SK-N-SH (cell line): Measurements from ENCODE around the gene A4GNT. TPM values are rescaled to one million over a fixed set of nuclear protein-coding genes. Genes with fewer than 3 reads are reported as not detected.

ENCODE experiments used
- CTCF ChIA-PET: fragments of 300-600, 350-600 bp; formaldehyde crosslinking; extraction: SDS; loops from one replicate; lab custom pipeline; 2021; lab: Yijun Ruan, JAX
- POLR2A ChIA-PET: fragments of 350-600 bp; sonication (Branson Sonifier 250); formaldehyde crosslinking; extraction: SDS; loops from one replicate; lab custom pipeline; 2020; ENCODE audit warnings: antibody characterized with exemption, inconsistent platforms; lab: Yijun Ruan, JAX
- DNase-seq: peaks from one replicate; pipeline ENCODE4 v3.0.0; 2012
- H2AFZ ChIP-seq: fragments of 200-600 bp; sonication (generic); 2 replicates; pipeline ENCODE4 v1.8.1; 2016; ENCODE audit warnings: antibody characterized with exemption, mild to moderate bottlenecking, low read depth
- H3F3A ChIP-seq: fragments of 200-600 bp; sonication (generic); replicated peaks from 2 replicates; pipeline ENCODE3; 2016; ENCODE audit warnings: antibody characterized with exemption, mild to moderate bottlenecking; ENCODE audit not compliant: insufficient read depth
- H3K27ac ChIP-seq, 2 experiments: fragments of 200-500 bp in 1 of 2; fragments of 200-600 bp in 1 of 2; sonication (Bioruptor generic) in 1 of 2; sonication (generic), shearing (Covaris generic) in 1 of 2; 2 replicates each; pipeline versions ENCODE4 v1.5.1 to v1.6.1; 2014 to 2016; ENCODE audit warnings: low read depth in 2 of 2, inconsistent platforms in 1 of 2, low read length in 1 of 2, mild to moderate bottlenecking in 1 of 2, mixed read lengths in 1 of 2
- H3K27me3 ChIP-seq: fragments of 200-600 bp; sonication (generic), shearing (Covaris generic); 2 replicates; pipeline ENCODE4 v1.6.1; 2016; ENCODE audit warnings: mixed run types; ENCODE audit not compliant: insufficient read depth
- H3K36me3 ChIP-seq, 2 experiments: fragments of 200-500 bp in 1 of 2; fragments of 200-600 bp in 1 of 2; sonication (Bioruptor generic) in 1 of 2; sonication (generic) in 1 of 2; replicated peaks in 1 of 2; 2 replicates each; pipeline versions ENCODE3 to v1.5.1; 2014 to 2016; ENCODE audit warnings: low read length in 1 of 2, mild to moderate bottlenecking in 1 of 2; ENCODE audit not compliant: insufficient read depth in 2 of 2, control insufficient read depth in 1 of 2
- H3K4me1 ChIP-seq, 2 experiments: fragments of 200-500 bp in 1 of 2; fragments of 200-600 bp in 1 of 2; sonication (Bioruptor generic) in 1 of 2; sonication (generic), shearing (Covaris generic) in 1 of 2; 2 replicates each; pipeline versions ENCODE4 v1.5.1 to v1.6.1; 2014 to 2016; ENCODE audit warnings: low read depth in 1 of 2, low read length in 1 of 2, mixed run types in 1 of 2; ENCODE audit not compliant: insufficient read depth in 2 of 2, control insufficient read depth in 1 of 2
- H3K4me2 ChIP-seq: fragments of 200-600 bp; sonication (generic), shearing (Covaris generic); 2 replicates; pipeline ENCODE4 v1.6.1; 2017; ENCODE audit warnings: mixed run types
- H3K4me3 ChIP-seq, 2 experiments: fragments of 200-500 bp in 1 of 2; fragments of 200-600 bp in 1 of 2; sonication (Bioruptor generic) in 1 of 2; sonication (generic), shearing (Covaris generic) in 1 of 2; 2 replicates each; pipeline versions ENCODE4 v1.5.1 to v1.8.1; 2014 to 2016; ENCODE audit warnings: low read depth in 2 of 2, inconsistent platforms in 1 of 2, low read length in 1 of 2, mild to moderate bottlenecking in 1 of 2, mixed read lengths in 1 of 2, moderate library complexity in 1 of 2
- H3K79me2 ChIP-seq: fragments of 200-600 bp; sonication (generic); 2 replicates; pipeline ENCODE4 v1.8.1; 2017; ENCODE audit warnings: mild to moderate bottlenecking; ENCODE audit not compliant: insufficient read depth
- H3K9ac ChIP-seq: fragments of 200-600 bp; sonication (generic); 2 replicates; pipeline ENCODE4 v1.6.1; 2017; ENCODE audit warnings: mixed run types
- H3K9me2 ChIP-seq: fragments of 200-600 bp; sonication (generic); 2 replicates; pipeline ENCODE4 v1.6.1; 2017; ENCODE audit warnings: mixed run types
- H3K9me3 ChIP-seq: fragments of 200-600 bp; sonication (generic); 2 replicates; pipeline ENCODE4 v1.6.1; 2017; ENCODE audit warnings: mixed run types, mild to moderate bottlenecking, moderate library complexity
- H4K20me1 ChIP-seq: fragments of 200-600 bp; sonication (generic); 2 replicates; pipeline ENCODE4 v1.6.1; 2017; ENCODE audit warnings: mild to moderate bottlenecking, mixed run types; ENCODE audit not compliant: insufficient read depth
- EP300 ChIP-seq, 2 experiments: IDR thresholded peaks; 2 replicates each; pipeline versions ENCODE4 v1.4.0 to v1.6.1; 2012; ENCODE audit warnings: borderline replicate concordance in 1 of 2, low read depth in 1 of 2, low read length in 1 of 2
- FOSL2 ChIP-seq: IDR thresholded peaks from 2 replicates; pipeline ENCODE4 v1.4.0; 2012; ENCODE audit warnings: low read depth, mild to moderate bottlenecking, moderate library complexity, borderline replicate concordance
- FOXJ3 ChIP-seq: sonication (generic); formaldehyde crosslinking; IDR thresholded peaks from 2 replicates; pipeline ENCODE4 v1.5.1; 2020; ENCODE audit warnings: mild to moderate bottlenecking, missing genetic modification reagents
- FOXM1 ChIP-seq: IDR thresholded peaks from 2 replicates; pipeline ENCODE4 v1.4.0; 2012; ENCODE audit warnings: low read depth, mild to moderate bottlenecking
- GABPA ChIP-seq: IDR thresholded peaks from 2 replicates; pipeline ENCODE4 v1.4.0; 2012; ENCODE audit warnings: low read depth, mild to moderate bottlenecking
- GATA2 ChIP-seq: sonication (generic); formaldehyde crosslinking; IDR thresholded peaks from 2 replicates; pipeline ENCODE4 v1.5.0; 2020; ENCODE audit warnings: mild to moderate bottlenecking, missing genetic modification reagents
- MXI1 ChIP-seq: IDR thresholded peaks from 2 replicates; pipeline ENCODE4 v1.6.1; 2012; ENCODE audit warnings: mild to moderate bottlenecking, low read depth, low read length, improper control_type of control experiment
- POLR2AphosphoS5 ChIP-seq: IDR thresholded peaks from 2 replicates; pipeline ENCODE4 v1.6.1; 2012; ENCODE audit warnings: low read depth, low read length
- RAD21 ChIP-seq: IDR thresholded peaks from 2 replicates; pipeline ENCODE4 v1.6.1; 2012; ENCODE audit warnings: mild to moderate bottlenecking, low read length
- RCOR1 ChIP-seq: fragments of 150-350 bp; IDR thresholded peaks from 2 replicates; pipeline ENCODE4 v1.6.1; 2017; ENCODE audit warnings: antibody characterized with exemption, low read length
- RFX5 ChIP-seq: IDR thresholded peaks from 2 replicates; pipeline ENCODE4 v1.6.1; 2012; ENCODE audit warnings: mild to moderate bottlenecking, improper control_type of control experiment, low read length
- RXRA ChIP-seq: IDR thresholded peaks from 2 replicates; pipeline ENCODE4 v1.4.0; 2012; ENCODE audit warnings: low read depth, mild to moderate bottlenecking, borderline replicate concordance
- SIN3A ChIP-seq: IDR thresholded peaks from 2 replicates; pipeline ENCODE4 v1.6.1; 2012; ENCODE audit warnings: low read depth, mild to moderate bottlenecking, low read length, moderate library complexity, borderline replicate concordance
- SMC3 ChIP-seq: IDR thresholded peaks from 2 replicates; pipeline ENCODE4 v1.6.1; 2012; ENCODE audit warnings: low read depth, low read length, improper control_type of control experiment
- TAF1 ChIP-seq: IDR thresholded peaks from 2 replicates; pipeline ENCODE4 v1.6.1; 2012; ENCODE audit warnings: low read depth, mild to moderate bottlenecking, low read length, moderate library complexity, borderline replicate concordance
- TCF12 ChIP-seq: IDR thresholded peaks from 2 replicates; pipeline ENCODE4 v1.4.0; 2012
- TEAD4 ChIP-seq: IDR thresholded peaks from 2 replicates; pipeline ENCODE4 v1.4.0; 2012; ENCODE audit warnings: mild to moderate bottlenecking, borderline replicate concordance; ENCODE audit not compliant: insufficient read depth
- YY1 ChIP-seq: IDR thresholded peaks from 2 replicates; pipeline ENCODE4 v1.4.0; 2012; ENCODE audit warnings: low read depth, mild to moderate bottlenecking
- WGBS: methylation state at CpG from one replicate; pipeline ENCODE4 v1.1.6; 2017; ENCODE audit warnings: low lambda C conversion rate; 5-methylcytosine and 5-hydroxymethylcytosine counted together
- polyA plus RNA-seq, 3 experiments: library from polyadenylated mRNA; depleted of rRNA; stranded (reverse); fragments of >200 nt; gene quantifications; 2 replicates each; pipeline ENCODE4 v1.2.3, GENCODE V29; 2012
- TF ChIP-seq, protein P1 (sequence below): IDR thresholded peaks from 2 replicates; pipeline ENCODE4 v1.4.0; 2012; ENCODE audit warnings: low read depth, borderline replicate concordance
- TF ChIP-seq, protein P2 (sequence below): fragments of 200-600 bp; sonication (generic); IDR thresholded peaks from 2 replicates; pipeline ENCODE4 v1.6.1; 2017; ENCODE audit warnings: antibody characterized with exemption, mild to moderate bottlenecking, moderate library complexity
- TF ChIP-seq, protein P3 (sequence below): fragments of 150-350 bp; IDR thresholded peaks from 2 replicates; pipeline ENCODE4 v1.6.1; 2017; ENCODE audit warnings: antibody characterized with exemption, low read length, low read depth, borderline replicate concordance
- TF ChIP-seq, protein P4 (sequence below): IDR thresholded peaks from 2 replicates; pipeline ENCODE4 v1.4.0; 2012; ENCODE audit warnings: low read depth, borderline replicate concordance
- TF ChIP-seq, protein P5 (sequence below): IDR thresholded peaks from 2 replicates; pipeline ENCODE4; 2012
- TF ChIP-seq, protein P6 (sequence below): IDR thresholded peaks from 2 replicates; pipeline ENCODE4 v1.6.1; 2012; ENCODE audit warnings: mild to moderate bottlenecking, low read depth, low read length, moderate library complexity

A4GNT gene
- polyA plus RNA-seq, 1 of the 3 experiments (the other 2 are of a cell fraction): not detected

DNA sequence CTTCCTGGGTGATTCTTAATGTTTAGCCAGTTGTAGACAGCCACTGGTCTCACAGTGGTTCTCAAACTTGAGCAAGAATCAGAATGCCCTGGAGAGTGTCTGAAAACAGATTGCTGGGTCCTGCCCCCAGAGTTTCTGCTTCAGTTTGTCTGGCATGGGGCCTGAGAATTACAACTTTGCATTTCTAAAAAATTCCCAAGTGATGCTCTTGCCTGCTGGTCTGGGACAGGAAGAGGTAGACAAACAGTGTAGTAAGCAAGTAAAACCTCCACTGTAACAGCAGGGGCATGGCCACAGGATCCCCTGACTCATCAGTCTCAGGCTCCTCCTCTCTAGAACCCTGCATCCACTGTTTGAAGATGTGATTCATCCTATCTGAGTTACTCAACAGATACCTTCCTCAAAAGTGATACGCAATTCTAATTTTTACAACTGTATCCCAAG is 53.3 kb downstream of the A4GNT start:
- no peaks in the 10 kb centered on the region for H4K20me1 ChIP-seq
- H3K27me3 ChIP-seq: no peaks in the 10 kb centered on the region
- 0% methylated on average over 1 of the region's 1 CpG for WGBS
- peak overlapping the region; percentile 22 to 94; a peak in 3 of 4 replicates for H3K27ac ChIP-seq
- no peaks in the 10 kb centered on the region for H3K9me2 ChIP-seq
- H2AFZ ChIP-seq: no peak overlapping the region
- peaks cover 12% of the 10 kb centered on the region for H3K79me2 ChIP-seq
- H3K36me3 ChIP-seq: peaks cover 25 to 34% of the 10 kb centered on the region in 2 experiments
- ChIA-PET CTCF (interaction anchor here (1.3 to 1.7 kb wide), 3 partner anchors 9 to 36 kb away, joined by 3 to 7 read pairs (median 4); partner anchors contain the start of gene DZIP1L), POLR2A (no interaction called here)
- H3K9me3 ChIP-seq: no peaks in the 10 kb centered on the region
- no peak overlapping the region; the same call in 1 of the 2 replicates for H3K9ac ChIP-seq
- H3K4me3 ChIP-seq: no peak overlapping the region
- no peak for DNase-seq
- H3K4me1 ChIP-seq: peaks cover 0 to 48% of the 10 kb centered on the region in 2 experiments
- peak overlapping the region; percentile 48; the same call in 1 of the 2 replicates for H3K4me2 ChIP-seq
- H3F3A ChIP-seq: peaks cover 52% of the 10 kb centered on the region
- TF ChIP-seq MXI1 (no peak), RXRA (no peak), RAD21 (no peak), POLR2AphosphoS5 (no peak), EP300 (IDR thresholded peaks at IDR 0.05; ENCODE audit: borderline replicate concordance in 1 of 2, low read depth in 1 of 2, low read length in 1 of 2) (no peak; a peak in 1 of 4 replicates), GATA2 (CRISPR knock-in tag) (no peak), RFX5 (no peak), SIN3A (peak; percentile 54; the same call in 1 of the 2 replicates), FOXJ3 (CRISPR knock-in tag) (no peak), GABPA (no peak), FOSL2 (peak; percentile 95), TCF12 (peak; percentile 66), TAF1 (no peak), RCOR1 (no peak), FOXM1 (no peak), TEAD4 (peak; percentile 49; the same call in 1 of the 2 replicates), SMC3 (no peak), YY1 (no peak)
- TF ChIP-seq, protein P1, sequence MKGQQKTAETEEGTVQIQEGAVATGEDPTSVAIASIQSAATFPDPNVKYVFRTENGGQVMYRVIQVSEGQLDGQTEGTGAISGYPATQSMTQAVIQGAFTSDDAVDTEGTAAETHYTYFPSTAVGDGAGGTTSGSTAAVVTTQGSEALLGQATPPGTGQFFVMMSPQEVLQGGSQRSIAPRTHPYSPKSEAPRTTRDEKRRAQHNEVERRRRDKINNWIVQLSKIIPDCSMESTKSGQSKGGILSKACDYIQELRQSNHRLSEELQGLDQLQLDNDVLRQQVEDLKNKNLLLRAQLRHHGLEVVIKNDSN: no peak
- TF ChIP-seq, protein P2, sequence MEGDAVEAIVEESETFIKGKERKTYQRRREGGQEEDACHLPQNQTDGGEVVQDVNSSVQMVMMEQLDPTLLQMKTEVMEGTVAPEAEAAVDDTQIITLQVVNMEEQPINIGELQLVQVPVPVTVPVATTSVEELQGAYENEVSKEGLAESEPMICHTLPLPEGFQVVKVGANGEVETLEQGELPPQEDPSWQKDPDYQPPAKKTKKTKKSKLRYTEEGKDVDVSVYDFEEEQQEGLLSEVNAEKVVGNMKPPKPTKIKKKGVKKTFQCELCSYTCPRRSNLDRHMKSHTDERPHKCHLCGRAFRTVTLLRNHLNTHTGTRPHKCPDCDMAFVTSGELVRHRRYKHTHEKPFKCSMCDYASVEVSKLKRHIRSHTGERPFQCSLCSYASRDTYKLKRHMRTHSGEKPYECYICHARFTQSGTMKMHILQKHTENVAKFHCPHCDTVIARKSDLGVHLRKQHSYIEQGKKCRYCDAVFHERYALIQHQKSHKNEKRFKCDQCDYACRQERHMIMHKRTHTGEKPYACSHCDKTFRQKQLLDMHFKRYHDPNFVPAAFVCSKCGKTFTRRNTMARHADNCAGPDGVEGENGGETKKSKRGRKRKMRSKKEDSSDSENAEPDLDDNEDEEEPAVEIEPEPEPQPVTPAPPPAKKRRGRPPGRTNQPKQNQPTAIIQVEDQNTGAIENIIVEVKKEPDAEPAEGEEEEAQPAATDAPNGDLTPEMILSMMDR: no peak
- TF ChIP-seq, protein P3, sequence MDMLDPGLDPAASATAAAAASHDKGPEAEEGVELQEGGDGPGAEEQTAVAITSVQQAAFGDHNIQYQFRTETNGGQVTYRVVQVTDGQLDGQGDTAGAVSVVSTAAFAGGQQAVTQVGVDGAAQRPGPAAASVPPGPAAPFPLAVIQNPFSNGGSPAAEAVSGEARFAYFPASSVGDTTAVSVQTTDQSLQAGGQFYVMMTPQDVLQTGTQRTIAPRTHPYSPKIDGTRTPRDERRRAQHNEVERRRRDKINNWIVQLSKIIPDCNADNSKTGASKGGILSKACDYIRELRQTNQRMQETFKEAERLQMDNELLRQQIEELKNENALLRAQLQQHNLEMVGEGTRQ: no peak
- TF ChIP-seq, protein P4, sequence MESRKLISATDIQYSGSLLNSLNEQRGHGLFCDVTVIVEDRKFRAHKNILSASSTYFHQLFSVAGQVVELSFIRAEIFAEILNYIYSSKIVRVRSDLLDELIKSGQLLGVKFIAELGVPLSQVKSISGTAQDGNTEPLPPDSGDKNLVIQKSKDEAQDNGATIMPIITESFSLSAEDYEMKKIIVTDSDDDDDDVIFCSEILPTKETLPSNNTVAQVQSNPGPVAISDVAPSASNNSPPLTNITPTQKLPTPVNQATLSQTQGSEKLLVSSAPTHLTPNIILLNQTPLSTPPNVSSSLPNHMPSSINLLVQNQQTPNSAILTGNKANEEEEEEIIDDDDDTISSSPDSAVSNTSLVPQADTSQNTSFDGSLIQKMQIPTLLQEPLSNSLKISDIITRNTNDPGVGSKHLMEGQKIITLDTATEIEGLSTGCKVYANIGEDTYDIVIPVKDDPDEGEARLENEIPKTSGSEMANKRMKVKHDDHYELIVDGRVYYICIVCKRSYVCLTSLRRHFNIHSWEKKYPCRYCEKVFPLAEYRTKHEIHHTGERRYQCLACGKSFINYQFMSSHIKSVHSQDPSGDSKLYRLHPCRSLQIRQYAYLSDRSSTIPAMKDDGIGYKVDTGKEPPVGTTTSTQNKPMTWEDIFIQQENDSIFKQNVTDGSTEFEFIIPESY: no peak
- TF ChIP-seq, protein P5, sequence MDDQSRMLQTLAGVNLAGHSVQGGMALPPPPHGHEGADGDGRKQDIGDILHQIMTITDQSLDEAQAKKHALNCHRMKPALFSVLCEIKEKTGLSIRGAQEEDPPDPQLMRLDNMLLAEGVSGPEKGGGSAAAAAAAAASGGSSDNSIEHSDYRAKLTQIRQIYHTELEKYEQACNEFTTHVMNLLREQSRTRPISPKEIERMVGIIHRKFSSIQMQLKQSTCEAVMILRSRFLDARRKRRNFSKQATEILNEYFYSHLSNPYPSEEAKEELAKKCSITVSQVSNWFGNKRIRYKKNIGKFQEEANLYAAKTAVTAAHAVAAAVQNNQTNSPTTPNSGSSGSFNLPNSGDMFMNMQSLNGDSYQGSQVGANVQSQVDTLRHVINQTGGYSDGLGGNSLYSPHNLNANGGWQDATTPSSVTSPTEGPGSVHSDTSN: peak; percentile 27; the same call in 1 of the 2 replicates
- TF ChIP-seq, protein P6, sequence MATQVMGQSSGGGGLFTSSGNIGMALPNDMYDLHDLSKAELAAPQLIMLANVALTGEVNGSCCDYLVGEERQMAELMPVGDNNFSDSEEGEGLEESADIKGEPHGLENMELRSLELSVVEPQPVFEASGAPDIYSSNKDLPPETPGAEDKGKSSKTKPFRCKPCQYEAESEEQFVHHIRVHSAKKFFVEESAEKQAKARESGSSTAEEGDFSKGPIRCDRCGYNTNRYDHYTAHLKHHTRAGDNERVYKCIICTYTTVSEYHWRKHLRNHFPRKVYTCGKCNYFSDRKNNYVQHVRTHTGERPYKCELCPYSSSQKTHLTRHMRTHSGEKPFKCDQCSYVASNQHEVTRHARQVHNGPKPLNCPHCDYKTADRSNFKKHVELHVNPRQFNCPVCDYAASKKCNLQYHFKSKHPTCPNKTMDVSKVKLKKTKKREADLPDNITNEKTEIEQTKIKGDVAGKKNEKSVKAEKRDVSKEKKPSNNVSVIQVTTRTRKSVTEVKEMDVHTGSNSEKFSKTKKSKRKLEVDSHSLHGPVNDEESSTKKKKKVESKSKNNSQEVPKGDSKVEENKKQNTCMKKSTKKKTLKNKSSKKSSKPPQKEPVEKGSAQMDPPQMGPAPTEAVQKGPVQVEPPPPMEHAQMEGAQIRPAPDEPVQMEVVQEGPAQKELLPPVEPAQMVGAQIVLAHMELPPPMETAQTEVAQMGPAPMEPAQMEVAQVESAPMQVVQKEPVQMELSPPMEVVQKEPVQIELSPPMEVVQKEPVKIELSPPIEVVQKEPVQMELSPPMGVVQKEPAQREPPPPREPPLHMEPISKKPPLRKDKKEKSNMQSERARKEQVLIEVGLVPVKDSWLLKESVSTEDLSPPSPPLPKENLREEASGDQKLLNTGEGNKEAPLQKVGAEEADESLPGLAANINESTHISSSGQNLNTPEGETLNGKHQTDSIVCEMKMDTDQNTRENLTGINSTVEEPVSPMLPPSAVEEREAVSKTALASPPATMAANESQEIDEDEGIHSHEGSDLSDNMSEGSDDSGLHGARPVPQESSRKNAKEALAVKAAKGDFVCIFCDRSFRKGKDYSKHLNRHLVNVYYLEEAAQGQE: no peak
